Measurements from ENCODE around the gene WDR7. TPM values are rescaled to one million over a fixed set of nuclear protein-coding genes. Genes with fewer than 3 reads are reported as not detected.

Gene WDR7
- total and polyA plus RNA-seq, 4 donors = 6.5 to 46.6 (median 20.5) TPM

- no peak overlapping the region for H3K27ac ChIP-seq (ENCODE audit: low read depth in 1 of 2, low read length in 2 of 2)
- H3K27me3 ChIP-seq (ENCODE audit: control insufficient read depth in 1 of 2, insufficient read depth in 2 of 2, low read length in 1 of 2) = no peaks in the 10 kb centered on the region
- DNase-seq (no peak), ATAC-seq (ENCODE audit: low FRiP score) (no peak)
- H3K36me3 ChIP-seq (ENCODE audit: control insufficient read depth in 1 of 2, insufficient read depth in 2 of 2, low read length in 1 of 2) = no peaks in the 10 kb centered on the region
- WGBS, 2 donors = 87 to 90% methylated on average over 6 of the region's 6 CpGs
- no peaks in the 10 kb centered on the region for H3K4me1 ChIP-seq (ENCODE audit: control insufficient read depth in 1 of 2, insufficient read depth in 2 of 2, low read length in 2 of 2)
- intact Hi-C loops (cut with DNase I) = no loop called here
- no peak overlapping the region for H3K4me3 ChIP-seq (ENCODE audit: low read length in 2 of 2)
- H3K9me3 ChIP-seq (ENCODE audit: control insufficient read depth, low read length) = no peaks in the 10 kb centered on the region
Measured at GRCh38 chr18:56775701-56776100, 124.5 kb downstream of the WDR7 start.

GRCh38 chr18:56787390-56787789 lies 136.2 kb downstream of the WDR7 start:
- 92 to 96% methylated on average over 5 of the region's 5 CpGs for WGBS, 2 donors
- H3K27ac ChIP-seq (ENCODE audit: low read depth in 1 of 2, low read length in 2 of 2) = no peak overlapping the region

GRCh38 chr18:56789004-56789888 lies 138.1 kb downstream of the WDR7 start:
- Histone ChIP-seq H3K4me3 (ENCODE audit: low read length in 2 of 2) (no peak overlapping the region), H3K27me3 (ENCODE audit: control insufficient read depth in 1 of 2, insufficient read depth in 2 of 2, low read length in 1 of 2) (no peaks in the 10 kb centered on the region), H3K9me3 (ENCODE audit: control insufficient read depth, low read length) (no peaks in the 10 kb centered on the region), H3K27ac (ENCODE audit: low read depth in 1 of 2, low read length in 2 of 2) (no peak overlapping the region), H3K36me3 (ENCODE audit: control insufficient read depth in 1 of 2, insufficient read depth in 2 of 2, low read length in 1 of 2) (peaks cover 3 to 4% of the 10 kb centered on the region in 2 donors), H3K4me1 (ENCODE audit: control insufficient read depth in 1 of 2, insufficient read depth in 2 of 2, low read length in 2 of 2) (no peaks in the 10 kb centered on the region)
- ATAC-seq (ENCODE audit: low FRiP score) (no peak), DNase-seq (no peak)
- intact Hi-C loops (cut with DNase I) = no loop called here
- 89% methylated on average over 9 of the region's 9 CpGs for WGBS, 2 donors

More at GRCh38 chr18:56787390-56787789, 136.2 kb downstream of the WDR7 start:
- intact Hi-C loops (cut with DNase I) = no loop called here
- Histone ChIP-seq H3K27me3 (ENCODE audit: control insufficient read depth in 1 of 2, insufficient read depth in 2 of 2, low read length in 1 of 2) (no peaks in the 10 kb centered on the region), H3K4me1 (ENCODE audit: control insufficient read depth in 1 of 2, insufficient read depth in 2 of 2, low read length in 2 of 2) (no peaks in the 10 kb centered on the region), H3K4me3 (ENCODE audit: low read length in 2 of 2) (no peak overlapping the region), H3K9me3 (ENCODE audit: control insufficient read depth, low read length) (no peaks in the 10 kb centered on the region), H3K36me3 (ENCODE audit: control insufficient read depth in 1 of 2, insufficient read depth in 2 of 2, low read length in 1 of 2) (peaks cover 3 to 5% of the 10 kb centered on the region in 2 donors)
- DNase-seq = no peak
- no peak for ATAC-seq (ENCODE audit: low FRiP score)

- ATAC-seq (ENCODE audit: low FRiP score) = no peak
- intact Hi-C loops (cut with DNase I) = no loop called here
- H3K9me3 ChIP-seq (ENCODE audit: control insufficient read depth, low read length) = no peaks in the 10 kb centered on the region
Measured at GRCh38 chr18:56789889-56790180, 138.7 kb downstream of the WDR7 start.

GRCh38 chr18:56795381-56795780 lies 144.2 kb downstream of the WDR7 start:
- 82 to 83% methylated on average over 1 of the region's 1 CpG for WGBS, 2 donors
- H3K27me3 ChIP-seq (ENCODE audit: control insufficient read depth in 1 of 2, insufficient read depth in 2 of 2, low read length in 1 of 2) = no peaks in the 10 kb centered on the region
- H3K9me3 ChIP-seq (ENCODE audit: control insufficient read depth, low read length) = no peaks in the 10 kb centered on the region
- H3K27ac ChIP-seq (ENCODE audit: low read depth in 1 of 2, low read length in 2 of 2) = no peak overlapping the region
- ATAC-seq (ENCODE audit: low FRiP score) (no peak), DNase-seq (no peak)
- intact Hi-C loops (cut with DNase I) = no loop called here
- H3K36me3 ChIP-seq (ENCODE audit: control insufficient read depth in 1 of 2, insufficient read depth in 2 of 2, low read length in 1 of 2) = peaks cover 2% of the 10 kb centered on the region in 2 donors
- H3K4me3 ChIP-seq (ENCODE audit: low read length in 2 of 2) = no peak overlapping the region
- H3K4me1 ChIP-seq (ENCODE audit: control insufficient read depth in 1 of 2, insufficient read depth in 2 of 2, low read length in 2 of 2) = no peaks in the 10 kb centered on the region

More at GRCh38 chr18:56789889-56790180, 138.7 kb downstream of the WDR7 start:
- H3K36me3 ChIP-seq (ENCODE audit: control insufficient read depth in 1 of 2, insufficient read depth in 2 of 2, low read length in 1 of 2) = peaks cover 2 to 3% of the 10 kb centered on the region in 2 donors
- 96% methylated on average over 3 of the region's 3 CpGs for WGBS, 2 donors
- H3K27ac ChIP-seq (ENCODE audit: low read depth in 1 of 2, low read length in 2 of 2) = no peak overlapping the region
- no peaks in the 10 kb centered on the region for H3K4me1 ChIP-seq (ENCODE audit: control insufficient read depth in 1 of 2, insufficient read depth in 2 of 2, low read length in 2 of 2)
- H3K27me3 ChIP-seq (ENCODE audit: control insufficient read depth in 1 of 2, insufficient read depth in 2 of 2, low read length in 1 of 2) = no peaks in the 10 kb centered on the region
- no peak overlapping the region for H3K4me3 ChIP-seq (ENCODE audit: low read length in 2 of 2)
- no peak for DNase-seq

GRCh38 chr18:56799756-56800155 lies 148.6 kb downstream of the WDR7 start:
- no peaks in the 10 kb centered on the region for H3K9me3 ChIP-seq (ENCODE audit: control insufficient read depth, low read length)
- intact Hi-C loops (cut with DNase I) = no loop called here
- H3K36me3 ChIP-seq (ENCODE audit: control insufficient read depth in 1 of 2, insufficient read depth in 2 of 2, low read length in 1 of 2) = peaks cover 0 to 2% of the 10 kb centered on the region in 2 donors
- no peaks in the 10 kb centered on the region for H3K4me1 ChIP-seq (ENCODE audit: control insufficient read depth in 1 of 2, insufficient read depth in 2 of 2, low read length in 2 of 2)
- no peak overlapping the region for H3K4me3 ChIP-seq (ENCODE audit: low read length in 2 of 2)
- 3 to 5% methylated on average over 2 of the region's 2 CpGs for WGBS, 2 donors
- DNase-seq (no peak), ATAC-seq (ENCODE audit: low FRiP score) (no peak)
- no peak overlapping the region for H3K27ac ChIP-seq (ENCODE audit: low read depth in 1 of 2, low read length in 2 of 2)
- no peaks in the 10 kb centered on the region for H3K27me3 ChIP-seq (ENCODE audit: control insufficient read depth in 1 of 2, insufficient read depth in 2 of 2, low read length in 1 of 2)

- Histone ChIP-seq H3K9me3 (ENCODE audit: control insufficient read depth, low read length) (no peaks in the 10 kb centered on the region), H3K4me1 (ENCODE audit: control insufficient read depth in 1 of 2, insufficient read depth in 2 of 2, low read length in 2 of 2) (no peaks in the 10 kb centered on the region), H3K36me3 (ENCODE audit: control insufficient read depth in 1 of 2, insufficient read depth in 2 of 2, low read length in 1 of 2) (no peaks in the 10 kb centered on the region), H3K4me3 (ENCODE audit: low read length in 2 of 2) (no peak overlapping the region), H3K27me3 (ENCODE audit: control insufficient read depth in 1 of 2, insufficient read depth in 2 of 2, low read length in 1 of 2) (no peaks in the 10 kb centered on the region), H3K27ac (ENCODE audit: low read depth in 1 of 2, low read length in 2 of 2) (no peak overlapping the region)
- ATAC-seq (ENCODE audit: low FRiP score) (no peak), DNase-seq (no peak)
- WGBS, 2 donors = 94 to 97% methylated on average over 1 of the region's 1 CpG
- intact Hi-C loops (cut with DNase I) = no loop called here
Measured at GRCh38 chr18:56803051-56803450, 151.9 kb downstream of the WDR7 start.

- no peaks in the 10 kb centered on the region for H3K9me3 ChIP-seq (ENCODE audit: control insufficient read depth, low read length)
- DNase-seq (no peak), ATAC-seq (ENCODE audit: low FRiP score) (no peak)
- intact Hi-C loops (cut with DNase I) = no loop called here
- H3K27ac ChIP-seq (ENCODE audit: low read depth in 1 of 2, low read length in 2 of 2) = no peak overlapping the region
- no peaks in the 10 kb centered on the region for H3K4me1 ChIP-seq (ENCODE audit: control insufficient read depth in 1 of 2, insufficient read depth in 2 of 2, low read length in 2 of 2)
- no peak overlapping the region for H3K4me3 ChIP-seq (ENCODE audit: low read length in 2 of 2)
- WGBS, 2 donors = 94 to 95% methylated on average over 5 of the region's 5 CpGs
- H3K27me3 ChIP-seq (ENCODE audit: control insufficient read depth in 1 of 2, insufficient read depth in 2 of 2, low read length in 1 of 2) = no peaks in the 10 kb centered on the region
- no peaks in the 10 kb centered on the region for H3K36me3 ChIP-seq (ENCODE audit: control insufficient read depth in 1 of 2, insufficient read depth in 2 of 2, low read length in 1 of 2)
Measured at GRCh38 chr18:56804395-56804794, 153.2 kb downstream of the WDR7 start.

- no peak overlapping the region for H3K27ac ChIP-seq (ENCODE audit: low read depth in 1 of 2, low read length in 2 of 2)
- no peaks in the 10 kb centered on the region for H3K9me3 ChIP-seq (ENCODE audit: control insufficient read depth, low read length)
- ATAC-seq (ENCODE audit: low FRiP score) (no peak), DNase-seq (no peak)
- 75 to 76% methylated on average over 2 of the region's 2 CpGs for WGBS, 2 donors
- no peaks in the 10 kb centered on the region for H3K4me1 ChIP-seq (ENCODE audit: control insufficient read depth in 1 of 2, insufficient read depth in 2 of 2, low read length in 2 of 2)
- H3K36me3 ChIP-seq (ENCODE audit: control insufficient read depth in 1 of 2, insufficient read depth in 2 of 2, low read length in 1 of 2) = no peaks in the 10 kb centered on the region
- no peaks in the 10 kb centered on the region for H3K27me3 ChIP-seq (ENCODE audit: control insufficient read depth in 1 of 2, insufficient read depth in 2 of 2, low read length in 1 of 2)
- intact Hi-C loops (cut with DNase I) = no loop called here
- H3K4me3 ChIP-seq (ENCODE audit: low read length in 2 of 2) = no peak overlapping the region
Measured at GRCh38 chr18:56807901-56808300, 156.7 kb downstream of the WDR7 start.

Data from aorta (tissue), 5 donors.